Measurements from ENCODE around the gene KCNJ15. TPM values are rescaled to one million over a fixed set of nuclear protein-coding genes. Genes with fewer than 3 reads are reported as not detected.

The KCNJ15 gene
- total and polyA plus RNA-seq, 2 of the 8 experiments (the other 6 are each of a cell fraction or from before 2014, with no cell fraction given), result under 0.01 TPM; not detected in 1

DNA sequence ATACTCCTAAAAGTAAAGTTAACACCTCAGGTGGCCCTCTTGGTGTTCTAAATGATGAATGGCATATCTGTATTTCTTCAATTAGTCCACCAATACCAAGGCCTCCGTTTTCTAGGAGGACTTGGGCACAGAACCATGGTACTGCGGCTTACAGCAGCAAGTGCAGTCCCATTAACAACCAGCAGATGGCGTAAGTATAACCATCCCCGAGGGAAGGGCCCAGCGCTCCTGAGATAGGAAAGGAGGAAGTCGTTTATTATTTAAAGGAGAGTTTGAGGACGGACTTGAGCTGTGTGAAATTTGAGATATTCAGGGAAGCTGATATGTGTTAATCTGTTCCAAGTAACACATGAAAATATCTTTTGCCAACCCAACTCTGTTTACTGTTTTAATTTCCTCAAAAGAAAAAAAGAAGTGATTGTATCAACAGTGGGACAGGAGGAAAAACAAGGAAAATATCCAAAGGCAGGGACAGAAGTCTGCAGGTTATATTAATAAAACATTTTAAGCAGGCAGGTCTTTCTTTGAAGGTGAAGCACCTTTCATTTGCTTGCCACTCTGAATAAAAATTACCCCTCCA, 37.7 kb upstream of the KCNJ15 start:
- H3K23me2 ChIP-seq (ENCODE audit: low read depth, low read length), result no peaks in the 10 kb centered on the region
- no peaks in the 10 kb centered on the region for H3K27me3 ChIP-seq (replicated peaks in 1 of 4; ENCODE audit: control insufficient read depth in 3 of 4, extremely low read depth in 1 of 4, insufficient read depth in 3 of 4, low read length in 3 of 4)
- H4K8ac ChIP-seq (ENCODE audit: extremely low read depth, insufficient read depth, low read length), result no peak overlapping the region
- H3K56ac ChIP-seq (replicated peaks; ENCODE audit: insufficient read length, low read depth, low read length), result no peak overlapping the region
- H3K9ac ChIP-seq (replicated peaks in 1 of 4; ENCODE audit: extremely low read depth in 1 of 4, low read depth in 3 of 4, low read length in 3 of 4), result no peak overlapping the region
- H3K4me3 ChIP-seq (ENCODE audit: extremely low read depth in 1 of 4, insufficient read depth in 2 of 4, low read depth in 3 of 4, low read length in 4 of 4), result no peak overlapping the region
- CTCF ChIA-PET (ENCODE audit: partially characterized antibody), result interaction anchor here (0.6 to 5.7 kb wide), 25 partner anchors 9 to 1323 kb away, joined by 3 to 59 read pairs (median 5); no protein-coding TSS in a partner anchor
- H3K14ac ChIP-seq (ENCODE audit: insufficient read length), result no peak overlapping the region
- no peak overlapping the region for H3K18ac ChIP-seq (ENCODE audit: extremely low read depth, low read length)
- H2BK5ac ChIP-seq (ENCODE audit: low read depth, low read length), result no peak overlapping the region
- 0 out of 2 replicates have a peak overlapping the region, but pooled peaks have one; percentile 93 for H2AFZ ChIP-seq (ENCODE audit: low read length)
- H3K9me3 ChIP-seq (ENCODE audit: insufficient read depth in 2 of 2, low read depth in 1 of 2, low read length in 1 of 2), result peaks cover 27 to 31% of the 10 kb centered on the region in 2 experiments
- DNase-seq (ENCODE audit: low read depth in 1 of 2, low spot score in 2 of 2) (peak; percentile 10 to 87), FAIRE-seq (peak; percentile 45)
- H2BK12ac ChIP-seq (ENCODE audit: low read depth, low read length), result no peak overlapping the region
- H3K4me2 ChIP-seq (ENCODE audit: insufficient read depth in 1 of 2, low read depth in 2 of 2, low read length in 2 of 2), result no peak overlapping the region
- no peaks in the 10 kb centered on the region for H3K4me1 ChIP-seq (replicated peaks in 1 of 4; ENCODE audit: control insufficient read depth in 3 of 4, insufficient read depth in 4 of 4, low read length in 3 of 4)
- no peak overlapping the region for H4K91ac ChIP-seq (replicated peaks; ENCODE audit: insufficient read length, low read length)
- 21 to 100% methylated on average over 2 to 7 of the region's 7 CpGs for WGBS, 2 experiments (ENCODE audit: extremely low coverage in 1 of 2, insufficient coverage in 1 of 2, insufficient read length in 1 of 2, insufficient replicate concordance in 2 of 2, low coverage in 1 of 2, low lambda C conversion rate in 2 of 2, missing lambda C conversion rate in 1 of 2)
- no peaks in the 10 kb centered on the region for H3K79me2 ChIP-seq (ENCODE audit: control insufficient read depth in 1 of 2, insufficient read depth in 2 of 2, low read length in 2 of 2)
- POLR2A ChIA-PET (ENCODE audit: partially characterized antibody), result no interaction called here
- no peak overlapping the region for H3K4ac ChIP-seq (replicated peaks; ENCODE audit: insufficient read length, low read depth, low read length)
- no peaks in the 10 kb centered on the region for H4K20me1 ChIP-seq (replicated peaks in 1 of 2; ENCODE audit: control insufficient read depth in 1 of 2, insufficient read depth in 2 of 2, low read length in 2 of 2)
- no peak overlapping the region for H2AK5ac ChIP-seq (ENCODE audit: low read depth, low read length)
- H3K36me3 ChIP-seq (ENCODE audit: control insufficient read depth in 2 of 4, insufficient read depth in 4 of 4, low read length in 3 of 4), result peaks cover 0 to 2% (median 0%) of the 10 kb centered on the region in 4 experiments; a peak in 1 of 8 replicates
- H2BK15ac ChIP-seq (ENCODE audit: low read length), result no peak overlapping the region
- no peak overlapping the region for H4K5ac ChIP-seq (ENCODE audit: insufficient read length, low read depth, low read length)
- no peak overlapping the region for H3K23ac ChIP-seq (ENCODE audit: insufficient read length)
- no peak overlapping the region for H2BK20ac ChIP-seq (ENCODE audit: low read length)
- no peak overlapping the region for H2BK120ac ChIP-seq (replicated peaks; ENCODE audit: low read depth, low read length)
- no peak overlapping the region for H3K27ac ChIP-seq (ENCODE audit: low read depth, low read length)
- H3K79me1 ChIP-seq (ENCODE audit: low read depth, low read length), result no peaks in the 10 kb centered on the region
- TF ChIP-seq RXRA (IDR thresholded peaks at IDR 0.05; ENCODE audit: insufficient read depth, low read depth, low read length) (no peak), SP1 (IDR thresholded peaks at IDR 0.05; ENCODE audit: low read depth, low read length) (no peak), CBX5 (IDR thresholded peaks at IDR 0.05; ENCODE audit: low read depth, low read length) (no peak), SIX5 (IDR thresholded peaks at IDR 0.05; ENCODE audit: low read depth, low read length) (no peak), BACH1 (IDR thresholded peaks at IDR 0.05; ENCODE audit: low read length) (no peak), JUND (IDR thresholded peaks at IDR 0.05; ENCODE audit: low read length) (no peak), POLR2AphosphoS5 (IDR thresholded peaks at IDR 0.05; ENCODE audit: low read depth, low read length) (no peak), RAD21 (IDR thresholded peaks at IDR 0.05 in 1 of 2, conservative IDR thresholded peaks at IDR 0.05 in 1 of 2; ENCODE audit: low read depth in 2 of 2, low read length in 2 of 2) (peak; percentile 73 to 88), POU5F1 (IDR thresholded peaks at IDR 0.05; ENCODE audit: low read depth, low read length) (no peak), CREB1 (IDR thresholded peaks at IDR 0.05) (no peak), KDM1A (IDR thresholded peaks at IDR 0.05; ENCODE audit: borderline replicate concordance, low read length) (no peak)
- TF ChIP-seq, protein P1, sequence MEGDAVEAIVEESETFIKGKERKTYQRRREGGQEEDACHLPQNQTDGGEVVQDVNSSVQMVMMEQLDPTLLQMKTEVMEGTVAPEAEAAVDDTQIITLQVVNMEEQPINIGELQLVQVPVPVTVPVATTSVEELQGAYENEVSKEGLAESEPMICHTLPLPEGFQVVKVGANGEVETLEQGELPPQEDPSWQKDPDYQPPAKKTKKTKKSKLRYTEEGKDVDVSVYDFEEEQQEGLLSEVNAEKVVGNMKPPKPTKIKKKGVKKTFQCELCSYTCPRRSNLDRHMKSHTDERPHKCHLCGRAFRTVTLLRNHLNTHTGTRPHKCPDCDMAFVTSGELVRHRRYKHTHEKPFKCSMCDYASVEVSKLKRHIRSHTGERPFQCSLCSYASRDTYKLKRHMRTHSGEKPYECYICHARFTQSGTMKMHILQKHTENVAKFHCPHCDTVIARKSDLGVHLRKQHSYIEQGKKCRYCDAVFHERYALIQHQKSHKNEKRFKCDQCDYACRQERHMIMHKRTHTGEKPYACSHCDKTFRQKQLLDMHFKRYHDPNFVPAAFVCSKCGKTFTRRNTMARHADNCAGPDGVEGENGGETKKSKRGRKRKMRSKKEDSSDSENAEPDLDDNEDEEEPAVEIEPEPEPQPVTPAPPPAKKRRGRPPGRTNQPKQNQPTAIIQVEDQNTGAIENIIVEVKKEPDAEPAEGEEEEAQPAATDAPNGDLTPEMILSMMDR (IDR thresholded peaks at IDR 0.05; ENCODE audit: control extremely low read depth in 1 of 3, insufficient read depth in 1 of 3, low read depth in 1 of 3, low read length in 3 of 3), result peak; percentile 83 to 88 (median 85)

Measured in H1 (cell line).